ENCODE data around the gene TTC39B.

TTC39B gene

GRCh38 chr9:15133488-15133887, 173.5 kb downstream of the TTC39B start:
- DNase-seq (ENCODE audit: low spot score): no peak

GRCh38 chr9:15132091-15132490, 174.9 kb downstream of the TTC39B start:
- no peak for DNase-seq (ENCODE audit: low spot score)

DNA sequence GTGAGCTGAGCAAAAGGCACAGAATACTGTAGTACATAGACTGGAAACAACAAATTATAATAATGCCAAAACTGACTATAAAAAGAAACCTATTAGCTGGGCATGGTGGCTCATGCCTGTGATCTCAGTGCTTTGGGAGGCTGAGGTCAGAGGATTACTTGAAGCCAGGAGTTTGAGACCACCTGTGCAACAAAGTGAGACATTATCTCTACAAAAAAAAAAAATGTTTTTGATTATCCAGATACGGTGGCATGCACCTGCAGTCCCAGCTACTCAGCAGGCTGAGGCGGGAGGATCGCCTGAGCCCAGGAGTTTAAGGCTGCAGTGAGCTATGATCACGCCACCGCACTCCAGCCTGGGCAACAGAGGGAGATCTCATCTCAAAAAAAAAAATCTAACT, 175.9 kb downstream of the TTC39B start:
- DNase-seq (ENCODE audit: low spot score): no peak

- no peak for DNase-seq (ENCODE audit: low spot score)
Measured at GRCh38 chr9:15127831-15128230, 179.2 kb downstream of the TTC39B start.

GRCh38 chr9:15121630-15122029, 185.4 kb downstream of the TTC39B start:
- DNase-seq (ENCODE audit: low spot score): no peak

DNA sequence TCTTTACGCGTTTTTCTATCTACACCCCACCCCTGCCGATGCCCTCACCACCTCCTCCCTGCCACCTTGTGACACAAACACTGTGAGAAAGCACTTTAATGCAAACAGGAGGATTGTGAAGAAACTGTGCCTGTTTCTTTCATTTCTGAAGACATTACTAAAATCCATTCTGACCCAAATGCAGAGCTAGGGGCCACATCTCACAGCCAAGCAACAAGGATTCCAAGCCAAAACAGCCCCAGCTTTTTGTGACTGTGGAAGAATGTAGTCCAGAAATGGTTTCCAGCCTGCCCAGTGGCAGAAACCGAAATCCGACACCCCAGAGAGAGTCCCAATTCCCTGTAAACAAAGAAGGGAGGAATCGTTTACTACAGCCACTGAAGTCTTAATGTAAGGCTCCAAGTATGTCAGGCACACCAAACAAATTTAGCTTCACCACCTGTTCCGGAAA, 190.9 kb downstream of the TTC39B start:
- no peak for DNase-seq (ENCODE audit: low spot score)

DNA sequence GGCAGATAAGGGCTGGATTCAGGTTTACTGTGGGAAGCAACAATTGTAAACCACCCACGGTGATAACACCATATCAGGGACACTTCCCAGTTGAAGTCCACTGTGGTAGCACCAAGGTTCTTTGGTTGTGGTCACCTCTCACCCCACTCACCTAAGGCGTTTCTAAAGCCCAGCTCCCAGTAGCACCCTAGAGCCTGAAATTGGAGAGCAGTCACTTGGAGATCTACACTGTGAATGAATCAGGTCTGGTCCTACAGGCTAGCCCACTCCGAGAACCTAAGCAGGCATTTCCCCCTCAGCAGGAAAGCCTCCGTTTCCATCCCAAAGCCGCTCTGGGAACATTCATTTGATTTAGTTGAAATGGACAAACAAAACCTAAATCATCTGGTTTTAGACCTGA, 191.3 kb downstream of the TTC39B start:
- DNase-seq (ENCODE audit: low spot score): no peak

DNA sequence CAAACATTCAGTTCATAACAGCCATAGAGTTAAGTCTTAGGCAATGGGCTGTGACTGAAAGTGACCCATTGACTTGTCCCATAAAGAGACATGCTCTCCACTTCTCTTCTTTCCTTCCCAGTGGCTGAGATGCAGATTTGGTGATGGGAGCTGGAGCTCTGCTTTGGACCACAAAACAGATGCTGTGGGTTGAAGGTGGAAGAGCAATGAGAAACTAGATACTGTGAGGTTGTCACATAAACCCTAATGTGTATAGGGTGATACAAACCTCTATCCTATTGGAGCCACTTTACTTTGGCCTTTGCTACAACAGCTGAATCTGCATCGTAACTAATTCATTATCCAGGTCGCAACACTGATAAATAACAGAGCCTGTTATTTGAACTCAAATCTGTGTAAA, 192.0 kb downstream of the TTC39B start:
- DNase-seq (ENCODE audit: low spot score): no peak
